ENCODE results near the gene CCDC86. TPM values are rescaled to one million over a fixed set of nuclear protein-coding genes. Genes with fewer than 3 reads are reported as not detected.
A peak's percentile ranks its signal among the peaks of the same experiment; 100 is the strongest.

The CCDC86 gene
- total and polyA plus RNA-seq, 9 of the 15 experiments (the other 6 are each of a cell fraction or from before 2014, with no cell fraction given) = 4.6 to 102 (median 25.2) TPM

- TF ChIP-seq ZBTB40 (IDR thresholded peaks at IDR 0.05) = no peak
- no peak for TF ChIP-seq ZBTB40 (CRISPR knock-in tag; IDR thresholded peaks at IDR 0.05)
- TF ChIP-seq TAF1 (IDR thresholded peaks at IDR 0.05; ENCODE audit: control insufficient read depth, extremely low read depth, insufficient read depth, low read length, severe bottlenecking) = no peak
- TF ChIP-seq MCM3 (IDR thresholded peaks at IDR 0.05) = no peak
- no peak for TF ChIP-seq CTCF (IDR thresholded peaks at IDR 0.05 in 2 of 3, conservative IDR thresholded peaks at IDR 0.05 in 1 of 3; ENCODE audit: insufficient read depth in 2 of 3, low read depth in 1 of 3, low read length in 3 of 3)
- no peak for TF ChIP-seq POLR2A (conservative IDR thresholded peaks at IDR 0.05)
- TF ChIP-seq ZNF133 (CRISPR knock-in tag; IDR thresholded peaks at IDR 0.05) = no peak
- no peak for TF ChIP-seq GATAD2A (IDR thresholded peaks at IDR 0.05)
- TF ChIP-seq CHD4 (IDR thresholded peaks at IDR 0.05; ENCODE audit: insufficient read depth, insufficient replicate concordance, low read depth, low read length, poor library complexity, severe bottlenecking) = no peak
- TF ChIP-seq ZNF384 (IDR thresholded peaks at IDR 0.05; ENCODE audit: low read depth, low read length) = no peak
- TF ChIP-seq ZNF121 (CRISPR knock-in tag; conservative IDR thresholded peaks at IDR 0.05) = no peak
- 0 out of 2 replicates have a peak, but pooled peaks have one; percentile 11 for TF ChIP-seq CREM (IDR thresholded peaks at IDR 0.05; ENCODE audit: low read depth)
- TF ChIP-seq CCAR2 (IDR thresholded peaks at IDR 0.05; ENCODE audit: low read depth, low read length) = no peak
- TF ChIP-seq ZNF696 (CRISPR knock-in tag; conservative IDR thresholded peaks at IDR 0.05) = no peak
- no peak for TF ChIP-seq ZNF134 (CRISPR knock-in tag; conservative IDR thresholded peaks at IDR 0.05)
- no peak for TF ChIP-seq FOXA3 (CRISPR knock-in tag; conservative IDR thresholded peaks at IDR 0.05 in 1 of 2, IDR thresholded peaks at IDR 0.05 in 1 of 2)
- TF ChIP-seq PHF21A (IDR thresholded peaks at IDR 0.05; ENCODE audit: borderline replicate concordance, low read depth) = no peak
- TF ChIP-seq NFIC (IDR thresholded peaks at IDR 0.05) = peak; percentile 20; the same call in 1 of the 2 replicates
Measured at GRCh38 chr11:60848714-60849151, 6.8 kb downstream of the CCDC86 start (continued).
